ENCODE measurements around the gene KCTD19. TPM values are rescaled to one million over a fixed set of nuclear protein-coding genes. Genes with fewer than 3 reads are reported as not detected.

The KCTD19 gene
- total and polyA plus RNA-seq, 3 experiments from 2014 or later, result 0.71 to 1.4 TPM; not detected in 1

GRCh38 chr16:67312719-67313118 is 13.8 kb downstream of the KCTD19 start:
- POLR2A ChIA-PET, result interaction anchor here (0.8 kb wide), 1 partner anchor 16 kb away, joined by 3 read pairs; no protein-coding TSS in a partner anchor
- H3K27me3 ChIP-seq (ENCODE audit: insufficient read depth, low read length, poor library complexity, severe bottlenecking), result no peaks in the 10 kb centered on the region
- H3K4me3 ChIP-seq (ENCODE audit: low read length), result no peak overlapping the region
- no peak for DNase-seq
- no peaks in the 10 kb centered on the region for H3K9me3 ChIP-seq (ENCODE audit: low read length)
- no peak overlapping the region for H3K27ac ChIP-seq (ENCODE audit: low read depth, low read length)
- no peaks in the 10 kb centered on the region for H3K36me3 Mint-ChIP-seq
- no peaks in the 10 kb centered on the region for H3K4me1 ChIP-seq (ENCODE audit: insufficient read depth, low read length)
- peaks cover 3 to 20% of the 10 kb centered on the region in 2 donors for H3K27me3 Mint-ChIP-seq
- no peaks in the 10 kb centered on the region for H3K9me3 Mint-ChIP-seq
- no peak overlapping the region for H3K4me3 Mint-ChIP-seq
- peaks cover 0 to 5% (median 5%) of the 10 kb centered on the region in 3 donors for H3K4me1 Mint-ChIP-seq
- peak overlapping the region in 1 of 8 donors; percentile 74 for H3K27ac Mint-ChIP-seq
- CTCF ChIA-PET, result interaction anchor here (0.9 kb wide), 1 partner anchor 34 kb away, joined by 3 read pairs; no protein-coding TSS in a partner anchor
- no peaks in the 10 kb centered on the region for H3K36me3 ChIP-seq (ENCODE audit: insufficient read depth, low read length)

GRCh38 chr16:67311607-67312488 is 14.7 kb downstream of the KCTD19 start:
- no peak overlapping the region for H3K27ac ChIP-seq (ENCODE audit: low read depth, low read length)
- peaks cover 0 to 5% (median 5%) of the 10 kb centered on the region in 3 donors for H3K4me1 Mint-ChIP-seq
- CTCF ChIA-PET, result no interaction called here
- H3K4me3 ChIP-seq (ENCODE audit: low read length), result no peak overlapping the region
- H3K4me3 Mint-ChIP-seq, result no peak overlapping the region
- no peaks in the 10 kb centered on the region for H3K36me3 ChIP-seq (ENCODE audit: insufficient read depth, low read length)
- peak overlapping the region in 5 of 8 donors; percentile 4 to 54 (median 37) for H3K27ac Mint-ChIP-seq
- no peaks in the 10 kb centered on the region for H3K27me3 ChIP-seq (ENCODE audit: insufficient read depth, low read length, poor library complexity, severe bottlenecking)
- no peaks in the 10 kb centered on the region for H3K9me3 ChIP-seq (ENCODE audit: low read length)
- POLR2A ChIA-PET, result no interaction called here
- H3K27me3 Mint-ChIP-seq, result peaks cover 3 to 19% of the 10 kb centered on the region in 2 donors
- H3K36me3 Mint-ChIP-seq, result no peaks in the 10 kb centered on the region
- no peaks in the 10 kb centered on the region for H3K4me1 ChIP-seq (ENCODE audit: insufficient read depth, low read length)
- no peak for DNase-seq
- no peaks in the 10 kb centered on the region for H3K9me3 Mint-ChIP-seq

GRCh38 chr16:67310561-67310960 is 16.0 kb downstream of the KCTD19 start:
- no peaks in the 10 kb centered on the region for H3K9me3 Mint-ChIP-seq
- H3K27ac Mint-ChIP-seq, result no peak overlapping the region
- POLR2A ChIA-PET, result no interaction called here
- Histone ChIP-seq H3K4me3 (ENCODE audit: low read length) (no peak overlapping the region), H3K27me3 (ENCODE audit: insufficient read depth, low read length, poor library complexity, severe bottlenecking) (no peaks in the 10 kb centered on the region), H3K4me1 (ENCODE audit: insufficient read depth, low read length) (no peaks in the 10 kb centered on the region), H3K9me3 (ENCODE audit: low read length) (no peaks in the 10 kb centered on the region), H3K27ac (ENCODE audit: low read depth, low read length) (no peak overlapping the region), H3K36me3 (ENCODE audit: insufficient read depth, low read length) (no peaks in the 10 kb centered on the region)
- no peak overlapping the region for H3K4me3 Mint-ChIP-seq
- CTCF ChIA-PET, result no interaction called here
- no peaks in the 10 kb centered on the region for H3K36me3 Mint-ChIP-seq
- no peak for DNase-seq
- peaks cover 4 to 16% of the 10 kb centered on the region in 2 donors for H3K27me3 Mint-ChIP-seq
- H3K4me1 Mint-ChIP-seq, result peaks cover 0 to 5% (median 5%) of the 10 kb centered on the region in 3 donors

GRCh38 chr16:67305216-67306071 is 21.1 kb downstream of the KCTD19 start:
- no peak overlapping the region for H3K27ac Mint-ChIP-seq
- no peaks in the 10 kb centered on the region for H3K36me3 ChIP-seq (ENCODE audit: insufficient read depth, low read length)
- H3K4me3 ChIP-seq (ENCODE audit: low read length), result no peak overlapping the region
- no peak for DNase-seq
- H3K27me3 ChIP-seq (ENCODE audit: insufficient read depth, low read length, poor library complexity, severe bottlenecking), result no peaks in the 10 kb centered on the region
- H3K9me3 ChIP-seq (ENCODE audit: low read length), result no peaks in the 10 kb centered on the region
- CTCF ChIA-PET, result no interaction called here
- no peak overlapping the region for H3K4me3 Mint-ChIP-seq
- POLR2A ChIA-PET, result no interaction called here
- peaks cover 3 to 16% of the 10 kb centered on the region in 2 donors for H3K27me3 Mint-ChIP-seq
- H3K27ac ChIP-seq (ENCODE audit: low read depth, low read length), result no peak overlapping the region
- no peaks in the 10 kb centered on the region for H3K9me3 Mint-ChIP-seq
- no peaks in the 10 kb centered on the region for H3K4me1 ChIP-seq (ENCODE audit: insufficient read depth, low read length)
- H3K36me3 Mint-ChIP-seq, result no peaks in the 10 kb centered on the region
- H3K4me1 Mint-ChIP-seq, result no peaks in the 10 kb centered on the region

- CTCF ChIA-PET, result no interaction called here
Observed at GRCh38 chr16:67304020-67304419, 22.5 kb downstream of the KCTD19 start.

GRCh38 chr16:67302970-67303369 is 23.6 kb downstream of the KCTD19 start:
- H3K4me3 Mint-ChIP-seq, result no peak overlapping the region
- H3K27ac Mint-ChIP-seq, result no peak overlapping the region
- Histone ChIP-seq H3K36me3 (ENCODE audit: insufficient read depth, low read length) (no peaks in the 10 kb centered on the region), H3K4me3 (ENCODE audit: low read length) (no peak overlapping the region), H3K27ac (ENCODE audit: low read depth, low read length) (no peak overlapping the region), H3K27me3 (ENCODE audit: insufficient read depth, low read length, poor library complexity, severe bottlenecking) (no peaks in the 10 kb centered on the region), H3K9me3 (ENCODE audit: low read length) (no peaks in the 10 kb centered on the region), H3K4me1 (ENCODE audit: insufficient read depth, low read length) (no peaks in the 10 kb centered on the region)
- peaks cover 3 to 18% of the 10 kb centered on the region in 2 donors for H3K27me3 Mint-ChIP-seq
- DNase-seq, result no peak
- ChIA-PET CTCF (no interaction called here), POLR2A (interaction anchor here (0.6 kb wide), 1 partner anchor 23 kb away, joined by 3 read pairs; no protein-coding TSS in a partner anchor)
- no peaks in the 10 kb centered on the region for H3K4me1 Mint-ChIP-seq
- H3K9me3 Mint-ChIP-seq, result no peaks in the 10 kb centered on the region
- H3K36me3 Mint-ChIP-seq, result no peaks in the 10 kb centered on the region

More at GRCh38 chr16:67304020-67304419, 22.5 kb downstream of the KCTD19 start:
- Mint-ChIP-seq H3K27me3 (peaks cover 3 to 18% of the 10 kb centered on the region in 2 donors), H3K36me3 (no peaks in the 10 kb centered on the region), H3K27ac (peak overlapping the region in 1 of 8 donors; percentile 82), H3K9me3 (no peaks in the 10 kb centered on the region), H3K4me1 (no peaks in the 10 kb centered on the region), H3K4me3 (no peak overlapping the region)
- Histone ChIP-seq H3K27me3 (ENCODE audit: insufficient read depth, low read length, poor library complexity, severe bottlenecking) (no peaks in the 10 kb centered on the region), H3K36me3 (ENCODE audit: insufficient read depth, low read length) (no peaks in the 10 kb centered on the region), H3K4me3 (ENCODE audit: low read length) (no peak overlapping the region), H3K9me3 (ENCODE audit: low read length) (no peaks in the 10 kb centered on the region), H3K27ac (ENCODE audit: low read depth, low read length) (no peak overlapping the region), H3K4me1 (ENCODE audit: insufficient read depth, low read length) (no peaks in the 10 kb centered on the region)
- DNase-seq, result no peak
- POLR2A ChIA-PET, result no interaction called here

- CTCF ChIA-PET, result no interaction called here
Observed at GRCh38 chr16:67302076-67302475, 24.5 kb downstream of the KCTD19 start.

More at GRCh38 chr16:67302076-67302475, 24.5 kb downstream of the KCTD19 start:
- no peak overlapping the region for H3K27ac Mint-ChIP-seq
- H3K4me1 Mint-ChIP-seq, result no peaks in the 10 kb centered on the region
- DNase-seq, result no peak
- H3K36me3 ChIP-seq (ENCODE audit: insufficient read depth, low read length), result no peaks in the 10 kb centered on the region
- H3K4me3 ChIP-seq (ENCODE audit: low read length), result no peak overlapping the region
- POLR2A ChIA-PET, result no interaction called here
- no peak overlapping the region for H3K4me3 Mint-ChIP-seq
- no peaks in the 10 kb centered on the region for H3K9me3 Mint-ChIP-seq
- no peaks in the 10 kb centered on the region for H3K9me3 ChIP-seq (ENCODE audit: low read length)
- H3K27me3 Mint-ChIP-seq, result peaks cover 3 to 18% of the 10 kb centered on the region in 2 donors
- H3K4me1 ChIP-seq (ENCODE audit: insufficient read depth, low read length), result no peaks in the 10 kb centered on the region
- no peak overlapping the region for H3K27ac ChIP-seq (ENCODE audit: low read depth, low read length)
- H3K36me3 Mint-ChIP-seq, result no peaks in the 10 kb centered on the region
- no peaks in the 10 kb centered on the region for H3K27me3 ChIP-seq (ENCODE audit: insufficient read depth, low read length, poor library complexity, severe bottlenecking)

Data from CD8-positive, alpha-beta memory T cell (primary cell).